Subcutaneous adipose tissue (tissue), 4 donors: ENCODE results near the gene IMPDH2. TPM values are rescaled to one million over a fixed set of nuclear protein-coding genes. Genes with fewer than 3 reads are reported as not detected.

ENCODE experiments used
- CTCF ChIP-seq: fragments of 450-650 bp; IDR thresholded peaks from one replicate; pipeline ENCODE4 v1.5.1; 2016; ENCODE audit warnings: low read depth, mild to moderate bottlenecking, control low read depth, antibody characterized with exemption, moderate library complexity
- total RNA-seq, 4 donors: library from RNA; depleted of rRNA; stranded (reverse); fragments of >200 nt; gene quantifications; one replicate each; pipeline ENCODE4 v1.1.0, GENCODE V29; 2016

IMPDH2 gene
- total RNA-seq, 4 donors from 2014 or later: 92.3 to 126 (median 105) TPM

GRCh38 chr3:49026536-49026935 lies 2.7 kb downstream of the IMPDH2 start:
- TF ChIP-seq CTCF: no peak

- no peak for TF ChIP-seq CTCF
These were observed 3.2 kb downstream of the IMPDH2 start for GRCh38 chr3:49025793-49026520.

GRCh38 chr3:49025005-49025792 lies 4.0 kb downstream of the IMPDH2 start:
- no peak for TF ChIP-seq CTCF

- TF ChIP-seq CTCF: no peak
These were observed 4.7 kb downstream of the IMPDH2 start for GRCh38 chr3:49024449-49024848.

GRCh38 chr3:49023775-49024174 lies 5.4 kb downstream of the IMPDH2 start:
- TF ChIP-seq CTCF: no peak

GRCh38 chr3:49022688-49023171 lies 6.5 kb downstream of the IMPDH2 start:
- no peak for TF ChIP-seq CTCF
